ENCODE measurements around the gene DSC3.
"Not testable (repeated sequence)": the region's sequence is repeated elsewhere in the genome, so short reads cannot be mapped to it uniquely, and the experiment has no call there.

The DSC3 gene

GRCh38 chr18:30982285-30982992 lies 60.1 kb downstream of the DSC3 start:
- TF ChIP-seq CTCF (IDR thresholded peaks at IDR 0.05; ENCODE audit: low read depth, low read length, missing control alignments) = no peak
- H3K4me3 ChIP-seq (ENCODE audit: low read depth, low read length) = no peak overlapping the region
- DNase-seq (ENCODE audit: low read depth) = no peak

- not testable (repeated sequence) for H3K4me3 ChIP-seq (ENCODE audit: low read depth, low read length); DNase-seq (ENCODE audit: low read depth)
These were observed 64.5 kb downstream of the DSC3 start for GRCh38 chr18:30978091-30978490.

- H3K4me3 ChIP-seq (ENCODE audit: low read depth, low read length) = no peak overlapping the region
- DNase-seq (ENCODE audit: low read depth) = no peak
- TF ChIP-seq CTCF (IDR thresholded peaks at IDR 0.05; ENCODE audit: low read depth, low read length, missing control alignments) = no peak
These were observed 71.1 kb downstream of the DSC3 start for GRCh38 chr18:30971338-30971956.

- H3K4me3 ChIP-seq (ENCODE audit: low read depth, low read length) = no peak overlapping the region
- DNase-seq (ENCODE audit: low read depth) = no peak
- no peak for TF ChIP-seq CTCF (IDR thresholded peaks at IDR 0.05; ENCODE audit: low read depth, low read length, missing control alignments)
These were observed 72.2 kb downstream of the DSC3 start for GRCh38 chr18:30970196-30970816.

- no peak for DNase-seq (ENCODE audit: low read depth)
- no peak overlapping the region for H3K4me3 ChIP-seq (ENCODE audit: low read depth, low read length)
- no peak for TF ChIP-seq CTCF (IDR thresholded peaks at IDR 0.05; ENCODE audit: low read depth, low read length, missing control alignments)
These were observed 72.8 kb downstream of the DSC3 start for GRCh38 chr18:30969670-30970170.

GRCh38 chr18:30967701-30968100 lies 74.8 kb downstream of the DSC3 start:
- TF ChIP-seq CTCF (IDR thresholded peaks at IDR 0.05; ENCODE audit: low read depth, low read length, missing control alignments) = no peak
- no peak overlapping the region for H3K4me3 ChIP-seq (ENCODE audit: low read depth, low read length)
- no peak for DNase-seq (ENCODE audit: low read depth)

- H3K4me3 ChIP-seq (ENCODE audit: low read depth, low read length) = no peak overlapping the region
- no peak for DNase-seq (ENCODE audit: low read depth)
- no peak for TF ChIP-seq CTCF (IDR thresholded peaks at IDR 0.05; ENCODE audit: low read depth, low read length, missing control alignments)
These were observed 77.3 kb downstream of the DSC3 start for GRCh38 chr18:30965237-30965636.

Measured in GM12864 (cell line).